ENCODE results near the gene SEC23B. TPM values are rescaled to one million over a fixed set of nuclear protein-coding genes. Genes with fewer than 3 reads are reported as not detected.

SEC23B gene
- total and polyA plus RNA-seq, 2 experiments from 2014 or later, result 27.2 to 66.6 TPM

GRCh38 chr20:18537651-18538050 is 29.9 kb downstream of the SEC23B start:
- peaks cover 32% of the 10 kb centered on the region for H3K36me3 ChIP-seq (ENCODE audit: insufficient read depth)
- no peak overlapping the region for H2AFZ ChIP-seq
- H3K4me3 ChIP-seq, result no peak overlapping the region
- no peaks in the 10 kb centered on the region for H3F3A ChIP-seq (replicated peaks; ENCODE audit: low read depth)
- H3K9me2 ChIP-seq (ENCODE audit: insufficient read depth), result no peaks in the 10 kb centered on the region
- Mint-ChIP-seq H3K27me3 (ENCODE audit: insufficient read depth, low read depth, poor library complexity) (peaks cover 5% of the 10 kb centered on the region), H3K4me1 (no peaks in the 10 kb centered on the region), H3K4me3 (no peak overlapping the region), H3K36me3 (ENCODE audit: low read depth) (peaks cover 70% of the 10 kb centered on the region), H3K9me3 (no peaks in the 10 kb centered on the region), H3K27ac (no peak overlapping the region)
- no peaks in the 10 kb centered on the region for H3K4me1 ChIP-seq (ENCODE audit: insufficient read depth)
- no peak overlapping the region for H3K27ac ChIP-seq (ENCODE audit: low read depth)
- no peak overlapping the region for H3K4me2 ChIP-seq
- no peak for TF ChIP-seq STAT1 (IDR thresholded peaks at IDR 0.05; ENCODE audit: unreplicated experiment)
- TF ChIP-seq ZNF462 (CRISPR knock-in tag; IDR thresholded peaks at IDR 0.05), result no peak
- no peak for TF ChIP-seq CREB1 (CRISPR knock-in tag; IDR thresholded peaks at IDR 0.05; ENCODE audit: low read depth)
- no peak for TF ChIP-seq ZNF114 (CRISPR knock-in tag; IDR thresholded peaks at IDR 0.05)
- TF ChIP-seq ZNF331 (CRISPR knock-in tag; IDR thresholded peaks at IDR 0.05; ENCODE audit: low read depth), result no peak
- no peak for TF ChIP-seq CTCF (conservative IDR thresholded peaks at IDR 0.05; ENCODE audit: low read depth in 2 of 2)
- no peak for TF ChIP-seq POLR2AphosphoS5 (IDR thresholded peaks at IDR 0.05; ENCODE audit: low read depth)
- TF ChIP-seq EZH2phosphoT487 (IDR thresholded peaks at IDR 0.05; ENCODE audit: unreplicated experiment), result no peak
- TF ChIP-seq ETS1 (IDR thresholded peaks at IDR 0.05), result no peak
- TF ChIP-seq EZH2 (IDR thresholded peaks at IDR 0.05; ENCODE audit: low read depth, unreplicated experiment), result no peak
- no peak for TF ChIP-seq JUNB (IDR thresholded peaks at IDR 0.05; ENCODE audit: unreplicated experiment)
- no peak for TF ChIP-seq NANOG (IDR thresholded peaks at IDR 0.05; ENCODE audit: borderline replicate concordance)
- no peak for TF ChIP-seq REST (IDR thresholded peaks at IDR 0.05; ENCODE audit: unreplicated experiment)
- H3K27me3 ChIP-seq (ENCODE audit: insufficient read depth), result no peaks in the 10 kb centered on the region
- ATAC-seq (no peak), DNase-seq (ENCODE audit: low spot score) (no peak)
- no peaks in the 10 kb centered on the region for H3K79me2 ChIP-seq (replicated peaks; ENCODE audit: insufficient read depth)
- peaks cover 4% of the 10 kb centered on the region; the same call in 1 of the 2 replicates for H4K20me1 ChIP-seq (replicated peaks; ENCODE audit: insufficient read depth)

All from GM23338 (cell line).